RKO (cell line): Measurements from ENCODE around the gene PI4KA.
A peak's percentile ranks its signal among the peaks of the same experiment; 100 is the strongest.
"Not testable (repeated sequence)": the region's sequence is repeated elsewhere in the genome, so short reads cannot be mapped to it uniquely, and the experiment has no call there.

ENCODE experiments used
- DNase-seq: peaks from one replicate; pipeline ENCODE4 v3.0.0-alpha.2; 2016; ENCODE audit warnings: low spot score

The PI4KA gene

GRCh38 chr22:20748082-20748481 is 110.5 kb downstream of the PI4KA start:
- DNase-seq = no peak

GRCh38 chr22:20747223-20747622 is 111.4 kb downstream of the PI4KA start:
- DNase-seq = no peak

- DNase-seq = no peak
These were observed 112.0 kb downstream of the PI4KA start for GRCh38 chr22:20746431-20747189.

- DNase-seq = no peak
These were observed 113.5 kb downstream of the PI4KA start for GRCh38 chr22:20745119-20745518.

GRCh38 chr22:20744456-20744855 is 114.2 kb downstream of the PI4KA start:
- no peak for DNase-seq

- DNase-seq = no peak
These were observed 115.8 kb downstream of the PI4KA start for GRCh38 chr22:20742764-20743163.

GRCh38 chr22:20741634-20742581 is 116.7 kb downstream of the PI4KA start:
- peak; percentile 35 for DNase-seq

- DNase-seq = no peak
These were observed 117.5 kb downstream of the PI4KA start for GRCh38 chr22:20741008-20741633.

- DNase-seq = no peak
These were observed 118.2 kb downstream of the PI4KA start for GRCh38 chr22:20740222-20740951.

GRCh38 chr22:20738394-20739089 is 120.1 kb downstream of the PI4KA start:
- DNase-seq = no peak

GRCh38 chr22:20736891-20737290 is 121.7 kb downstream of the PI4KA start:
- DNase-seq = not testable (repeated sequence)

GRCh38 chr22:20735356-20736162 is 123.1 kb downstream of the PI4KA start:
- DNase-seq = not testable (repeated sequence)

GRCh38 chr22:20732431-20732830 is 126.2 kb downstream of the PI4KA start:
- DNase-seq = not testable (repeated sequence)

- no peak for DNase-seq
These were observed 129.4 kb downstream of the PI4KA start for GRCh38 chr22:20729194-20729593.

GRCh38 chr22:20728523-20729190 is 130.0 kb downstream of the PI4KA start:
- no peak for DNase-seq

GRCh38 chr22:20727118-20728015 is 131.2 kb downstream of the PI4KA start:
- DNase-seq = no peak

- DNase-seq = no peak
These were observed 132.5 kb downstream of the PI4KA start for GRCh38 chr22:20725987-20726558.
